GM12878 (cell line): ENCODE results near the gene FAM120A. TPM values are rescaled to one million over a fixed set of nuclear protein-coding genes. Genes with fewer than 3 reads are reported as not detected.

Source experiments
- ATAC-seq: fragments of 200-7000 bp; cut with Tn5 transposase; 3 replicates; pipeline ENCODE4 v1.9.1; 2020; ENCODE audit warnings: mild to moderate bottlenecking, moderate library complexity
- BruUV-seq: library from RNA; stranded (reverse); fragments of 400-500 nt; replicated peaks from 2 replicates; lab custom pipeline; 2021; lab: Mats Ljungman, UMichigan
- CTCF ChIA-PET: fragments of 300-600 bp; sonication (Branson Sonifier 250); formaldehyde crosslinking; extraction: SDS; loops from one replicate; lab custom pipeline; 2021; ENCODE audit warnings: inconsistent platforms; lab: Yijun Ruan, JAX
- POLR2A ChIA-PET: fragments of 350-600 bp; formaldehyde crosslinking; extraction: SDS; loops from one replicate; lab custom pipeline; 2021; ENCODE audit warnings: inconsistent platforms; lab: Charles Lee
- RAD21 ChIA-PET: fragments of 300-600 bp; sonication (Branson Sonifier 250); formaldehyde crosslinking; loops from one replicate; lab custom pipeline; 2023; ENCODE audit warnings: antibody characterized with exemption; ENCODE audit not compliant: unreplicated experiment; lab: Charles Lee
- SMC1A ChIA-PET: fragments of 300-600 bp; sonication (Branson Sonifier 250); formaldehyde crosslinking; loops from one replicate; lab custom pipeline; 2023; ENCODE audit not compliant: unreplicated experiment, uncharacterized antibody; lab: Charles Lee
- DNase-seq: peaks from one replicate; pipeline ENCODE4 v3.0.0-alpha.2; 2011; ENCODE audit warnings: low read depth, low spot score
- FAIRE-seq: peaks from 3 replicates; lab custom pipeline; 2011; peaks lifted over from hg19 to GRCh38; lab: Jason Lieb, UNC
- H2AFZ ChIP-seq: 2 replicates; pipeline ENCODE4 v1.6.0; 2011; ENCODE audit warnings: low read depth, low read length, control low read depth; ENCODE audit not compliant: control insufficient read depth
- H3K27ac ChIP-seq: 2 replicates; pipeline ENCODE4 v1.5.1; 2011; ENCODE audit warnings: control low read depth; ENCODE audit not compliant: control insufficient read depth, insufficient read depth
- H3K27me3 ChIP-seq, 2 experiments: replicated peaks in 1 of 2; 2 replicates each; pipeline versions ENCODE4 v1.6.0 to v1.6.1; 2011; ENCODE audit warnings: low read length in 1 of 2; ENCODE audit not compliant: control insufficient read depth in 2 of 2, insufficient read depth in 2 of 2
- H3K36me3 ChIP-seq, 2 experiments: 2 replicates each; pipeline ENCODE4 v1.5.1; 2011; ENCODE audit warnings: low read length in 1 of 2; ENCODE audit not compliant: control insufficient read depth in 2 of 2, insufficient read depth in 2 of 2
- H3K4me1 ChIP-seq: 2 replicates; pipeline ENCODE4 v1.6.1; 2011; ENCODE audit warnings: mild to moderate bottlenecking, low read length, moderate library complexity, mixed read lengths; ENCODE audit not compliant: control insufficient read depth, insufficient read depth
- H3K4me2 ChIP-seq: 2 replicates; pipeline ENCODE4 v1.6.0; 2011; ENCODE audit warnings: control low read depth; ENCODE audit not compliant: control insufficient read depth, insufficient read depth
- H3K4me3 ChIP-seq: fragments of 200-600 bp; sonication (generic); 2 replicates; pipeline ENCODE4 v1.5.1; 2016
- H3K79me2 ChIP-seq: 2 replicates; pipeline ENCODE4 v1.6.0; 2011; ENCODE audit warnings: low read length; ENCODE audit not compliant: control insufficient read depth, insufficient read depth
- H3K9ac ChIP-seq: 2 replicates; pipeline ENCODE4 v1.8.0; 2011; ENCODE audit warnings: low read length, control low read depth, mixed read lengths; ENCODE audit not compliant: control insufficient read depth, insufficient read depth
- H3K9me3 ChIP-seq: replicated peaks from 3 replicates; pipeline ENCODE4 v1.5.1; 2011; ENCODE audit warnings: mild to moderate bottlenecking, low read length; ENCODE audit not compliant: control insufficient read depth, insufficient read depth
- H4K20me1 ChIP-seq: 2 replicates; pipeline ENCODE4 v1.6.0; 2011; ENCODE audit not compliant: control insufficient read depth, insufficient read depth
- CREB1 ChIP-seq: IDR thresholded peaks from 2 replicates; pipeline ENCODE4 v1.6.1; 2012; ENCODE audit warnings: low read depth, mild to moderate bottlenecking, inconsistent platforms
- EZH2 ChIP-seq: IDR thresholded peaks from 2 replicates; pipeline ENCODE4 v1.6.1; 2012; ENCODE audit warnings: low read depth, mild to moderate bottlenecking, control low read depth, inconsistent platforms, low read length, borderline replicate concordance; ENCODE audit not compliant: control insufficient read depth
- MYC ChIP-seq: IDR thresholded peaks from 2 replicates; pipeline ENCODE4 v1.6.1; 2011; ENCODE audit warnings: mild to moderate bottlenecking, low read length, moderate library complexity, inconsistent platforms; ENCODE audit not compliant: insufficient read depth, insufficient replicate concordance, insufficient read length, severe bottlenecking
- NFYB ChIP-seq: IDR thresholded peaks from 2 replicates; pipeline ENCODE4 v1.6.1; 2011; ENCODE audit warnings: low read depth, mild to moderate bottlenecking, low read length, improper control_type of control experiment, moderate library complexity; ENCODE audit not compliant: insufficient read depth
- POLR2AphosphoS2 ChIP-seq: IDR thresholded peaks from 2 replicates; pipeline ENCODE4 v1.6.1; 2011; ENCODE audit warnings: low read depth, mild to moderate bottlenecking, low read length, improper control_type of control experiment, moderate library complexity
- POLR2AphosphoS5 ChIP-seq: IDR thresholded peaks from 2 replicates; pipeline ENCODE4 v1.6.1; 2011; ENCODE audit warnings: mild to moderate bottlenecking, low read length, inconsistent platforms
- SIX5 ChIP-seq: IDR thresholded peaks from 2 replicates; pipeline ENCODE4 v1.6.1; 2011; ENCODE audit warnings: mild to moderate bottlenecking, low read depth, low read length, moderate library complexity; ENCODE audit not compliant: severe bottlenecking
- STAT1 ChIP-seq: fragments of 450-650 bp; conservative IDR thresholded peaks from 2 replicates; pipeline ENCODE4 v1.6.1; 2014; ENCODE audit warnings: antibody characterized with exemption, mild to moderate bottlenecking
- YBX1 ChIP-seq: fragments of 450-650 bp; IDR thresholded peaks from 2 replicates; pipeline ENCODE4 v1.6.1; 2016; ENCODE audit warnings: antibody characterized with exemption
- YY1 ChIP-seq: IDR thresholded peaks from 2 replicates; pipeline ENCODE4 v1.6.1; 2011; ENCODE audit warnings: low read depth, mild to moderate bottlenecking, low read length
- ZNF274 ChIP-seq: IDR thresholded peaks from one replicate; pipeline ENCODE4 v1.8.0; 2011; ENCODE audit not compliant: insufficient read length, insufficient read depth
- ZNF384 ChIP-seq: IDR thresholded peaks from 2 replicates; pipeline ENCODE4 v1.6.1; 2012; ENCODE audit warnings: low read depth, mild to moderate bottlenecking, low read length, improper control_type of control experiment, borderline replicate concordance
- WGBS: methylation state at CpG from one replicate; pipeline ENCODE4 v1.1.6; 2016; ENCODE audit warnings: low lambda C conversion rate; ENCODE audit not compliant: insufficient replicate concordance, insufficient coverage; ENCODE audit errors: missing lambda C conversion rate; 5-methylcytosine and 5-hydroxymethylcytosine counted together
- in situ Hi-C: fragments of 300-500 bp; cut with MboI; formaldehyde crosslinking; loops from 9 replicates; pipeline ENCODE4 v1.14.3; 2018; ENCODE audit warnings: mixed read lengths
- intact Hi-C: fragments of 100-400 bp; cut with micrococcal nuclease; formaldehyde crosslinking; loops from one replicate; pipeline ENCODE4 v1.14.2; 2022; ENCODE audit not compliant: unreplicated experiment
- polyA plus RNA-seq, 11 experiments: library from polyadenylated mRNA; depleted of rRNA in 4 of 11; unstranded in 6 of 11; stranded (reverse) in 5 of 11; fragments of >200 nt; fragmentation: Nextera tagmentation in 4 of 11; fragmentation: Illumina TruSeq in 1 of 11; extraction: Ambion mirVana in 4 of 11; extraction: Trizol in 1 of 11; gene quantifications; 1 replicate in 1 of 11; 2 replicates in 10 of 11; pipeline versions ENCODE4 v1.2.1 to v1.2.3, GENCODE V29; 2011 to 2016; ENCODE audit warnings: inconsistent platforms in 2 of 11, missing spikeins in 2 of 11, low read depth in 1 of 11
- total RNA-seq, 4 experiments: library from RNA; depleted of rRNA in 3 of 4; stranded (reverse); fragments of >200 nt in 3 of 4; fragmentation: Illumina TruSeq in 1 of 4; extraction: Trizol in 1 of 4; gene quantifications; 2 replicates each; pipeline versions ENCODE4 v1.2.1 to v1.2.3, GENCODE V29; 2013 to 2021
- TF ChIP-seq, protein P1 (sequence below): fragments of 150-350 bp; IDR thresholded peaks from 2 replicates; pipeline ENCODE4 v1.6.1; 2016; ENCODE audit warnings: low read depth, low read length
- TF ChIP-seq, protein P2 (sequence below): IDR thresholded peaks from 2 replicates; pipeline ENCODE4 v1.6.1; 2011; ENCODE audit warnings: low read depth, mild to moderate bottlenecking, low read length, moderate library complexity, borderline replicate concordance; ENCODE audit errors: extremely low read depth

The FAM120A gene
- total and polyA plus RNA-seq, 10 of the 15 experiments (the other 5 are each of a cell fraction or from before 2014, with no cell fraction given): 13.1 to 89.6 (median 52.5) TPM

DNA sequence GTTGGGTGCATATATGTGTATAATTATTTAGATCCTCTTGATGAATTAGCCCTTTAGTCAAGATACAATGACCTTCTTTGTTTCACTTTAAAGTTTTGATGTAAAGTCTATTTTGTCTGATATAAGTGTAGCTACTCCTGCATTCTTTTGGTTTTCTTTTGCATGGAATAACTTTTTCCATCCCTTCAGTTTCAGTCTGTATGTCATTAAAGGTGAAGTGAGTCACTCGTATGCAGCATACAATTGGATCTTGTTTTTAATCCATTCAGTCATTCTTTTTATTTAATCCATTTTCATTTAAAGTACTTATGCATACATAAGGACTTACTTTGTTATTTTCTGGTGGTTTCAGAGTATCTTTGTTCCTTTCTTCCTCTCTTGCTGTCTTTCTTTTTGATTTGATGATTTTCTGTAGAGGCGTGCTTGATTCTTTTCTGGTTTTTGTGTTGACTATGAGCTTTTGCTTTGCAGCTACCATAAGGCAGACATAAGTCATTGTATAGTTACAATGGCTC is 36.3 kb upstream of the FAM120A start:
- H3K9ac ChIP-seq: no peak overlapping the region
- intact Hi-C loops: no loop called here
- CTCF ChIA-PET: no interaction called here
- no peaks in the 10 kb centered on the region for H3K79me2 ChIP-seq
- ATAC-seq (no peak), FAIRE-seq (no peak), DNase-seq (no peak)
- TF ChIP-seq ZNF274: no peak
- TF ChIP-seq STAT1: no peak
- TF ChIP-seq EZH2: no peak
- TF ChIP-seq NFYB: no peak
- TF ChIP-seq SIX5: no peak
- no peak for TF ChIP-seq POLR2AphosphoS2
- BruUV-seq: no TSS peak
- no peaks in the 10 kb centered on the region for H3K4me1 ChIP-seq
- no peak overlapping the region for H3K4me3 ChIP-seq
- no peak overlapping the region for H2AFZ ChIP-seq
- no peaks in the 10 kb centered on the region for H3K27me3 ChIP-seq
- 95% methylated on average over 2 of the region's 2 CpGs for WGBS
- no peak overlapping the region for H3K27ac ChIP-seq
- SMC1A ChIA-PET: interaction anchor here (0.6 kb wide), 2 partner anchors 10 to 1369 kb away, joined by 3 read pairs; no protein-coding TSS in a partner anchor
- H3K36me3 ChIP-seq: no peaks in the 10 kb centered on the region
- RAD21 ChIA-PET: no interaction called here
- POLR2A ChIA-PET: no interaction called here
- peaks cover 7% of the 10 kb centered on the region; the same call in 2 of the 3 replicates for H3K9me3 ChIP-seq
- in situ Hi-C loops: no loop called here
- H4K20me1 ChIP-seq: no peaks in the 10 kb centered on the region
- H3K4me2 ChIP-seq: no peak overlapping the region

DNA sequence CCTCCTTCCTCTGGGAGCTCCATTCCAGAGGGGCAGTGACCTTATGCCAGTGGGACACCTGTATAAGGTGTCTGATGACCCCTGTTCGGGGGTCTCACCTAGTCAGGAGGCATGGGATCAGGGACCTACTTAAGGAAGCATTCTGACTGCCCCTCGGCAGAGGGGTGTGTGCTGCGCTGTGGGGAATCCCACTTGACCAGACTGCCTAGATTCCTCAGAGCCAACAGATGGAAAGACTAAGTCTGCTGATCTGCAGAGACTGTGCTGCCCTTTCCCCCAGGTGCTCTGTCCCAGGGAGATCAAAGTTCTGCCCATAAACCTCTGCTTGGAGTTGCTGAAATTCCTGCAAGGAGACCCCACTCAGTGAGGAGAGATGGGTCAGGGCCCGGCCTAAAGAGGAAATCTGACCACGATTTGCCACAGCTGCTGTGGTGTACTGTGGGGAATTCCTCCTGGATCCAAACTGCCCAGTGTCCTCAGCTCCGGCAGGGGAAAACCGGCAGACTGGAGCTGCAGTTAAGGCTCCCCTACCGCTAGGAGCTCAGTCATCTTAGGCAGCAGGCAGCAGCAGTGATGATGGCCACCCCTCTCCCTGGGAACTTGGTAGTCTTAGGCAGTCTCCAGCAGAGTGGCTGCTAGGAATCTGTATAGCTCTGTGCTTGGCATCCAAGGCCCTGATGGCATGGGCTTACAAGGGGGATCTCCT is 34.8 kb upstream of the FAM120A start:
- Histone ChIP-seq H3K27me3 (no peaks in the 10 kb centered on the region), H3K4me3 (no peak overlapping the region), H3K9ac (no peak overlapping the region), H3K27ac (no peak overlapping the region), H3K79me2 (no peaks in the 10 kb centered on the region), H4K20me1 (no peaks in the 10 kb centered on the region), H2AFZ (no peak overlapping the region), H3K4me2 (no peak overlapping the region), H3K36me3 (no peaks in the 10 kb centered on the region), H3K9me3 (peaks cover 7% of the 10 kb centered on the region; the same call in 2 of the 3 replicates), H3K4me1 (no peaks in the 10 kb centered on the region)
- CTCF ChIA-PET: no interaction called here
- intact Hi-C loops: no loop called here
- POLR2A ChIA-PET: no interaction called here
- BruUV-seq: no TSS peak
- WGBS: 48% methylated on average over 8 of the region's 8 CpGs
- DNase-seq (no peak), ATAC-seq (no peak), FAIRE-seq (no peak)
- SMC1A ChIA-PET: no interaction called here
- RAD21 ChIA-PET: no interaction called here
- in situ Hi-C loops: no loop called here
- TF ChIP-seq MYC (no peak), POLR2AphosphoS5 (no peak), YBX1 (no peak), YY1 (no peak), CREB1 (no peak), ZNF384 (no peak)
- TF ChIP-seq, protein P1, sequence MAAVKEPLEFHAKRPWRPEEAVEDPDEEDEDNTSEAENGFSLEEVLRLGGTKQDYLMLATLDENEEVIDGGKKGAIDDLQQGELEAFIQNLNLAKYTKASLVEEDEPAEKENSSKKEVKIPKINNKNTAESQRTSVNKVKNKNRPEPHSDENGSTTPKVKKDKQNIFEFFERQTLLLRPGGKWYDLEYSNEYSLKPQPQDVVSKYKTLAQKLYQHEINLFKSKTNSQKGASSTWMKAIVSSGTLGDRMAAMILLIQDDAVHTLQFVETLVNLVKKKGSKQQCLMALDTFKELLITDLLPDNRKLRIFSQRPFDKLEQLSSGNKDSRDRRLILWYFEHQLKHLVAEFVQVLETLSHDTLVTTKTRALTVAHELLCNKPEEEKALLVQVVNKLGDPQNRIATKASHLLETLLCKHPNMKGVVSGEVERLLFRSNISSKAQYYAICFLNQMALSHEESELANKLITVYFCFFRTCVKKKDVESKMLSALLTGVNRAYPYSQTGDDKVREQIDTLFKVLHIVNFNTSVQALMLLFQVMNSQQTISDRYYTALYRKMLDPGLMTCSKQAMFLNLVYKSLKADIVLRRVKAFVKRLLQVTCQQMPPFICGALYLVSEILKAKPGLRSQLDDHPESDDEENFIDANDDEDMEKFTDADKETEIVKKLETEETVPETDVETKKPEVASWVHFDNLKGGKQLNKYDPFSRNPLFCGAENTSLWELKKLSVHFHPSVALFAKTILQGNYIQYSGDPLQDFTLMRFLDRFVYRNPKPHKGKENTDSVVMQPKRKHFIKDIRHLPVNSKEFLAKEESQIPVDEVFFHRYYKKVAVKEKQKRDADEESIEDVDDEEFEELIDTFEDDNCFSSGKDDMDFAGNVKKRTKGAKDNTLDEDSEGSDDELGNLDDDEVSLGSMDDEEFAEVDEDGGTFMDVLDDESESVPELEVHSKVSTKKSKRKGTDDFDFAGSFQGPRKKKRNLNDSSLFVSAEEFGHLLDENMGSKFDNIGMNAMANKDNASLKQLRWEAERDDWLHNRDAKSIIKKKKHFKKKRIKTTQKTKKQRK: no peak
- TF ChIP-seq, protein P2, sequence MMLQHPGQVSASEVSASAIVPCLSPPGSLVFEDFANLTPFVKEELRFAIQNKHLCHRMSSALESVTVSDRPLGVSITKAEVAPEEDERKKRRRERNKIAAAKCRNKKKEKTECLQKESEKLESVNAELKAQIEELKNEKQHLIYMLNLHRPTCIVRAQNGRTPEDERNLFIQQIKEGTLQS: no peak
